KOPT-K1 (cell line): ENCODE measurements around the gene HIVEP3.

Experiments used
- H3K27ac ChIP-seq: fragments of 200-600 bp; sonication (generic); 2 replicates; pipeline ENCODE4 v1.5.1; 2016; ENCODE audit warnings: antibody characterized with exemption, mild to moderate bottlenecking, low read depth, low read length; ENCODE audit not compliant: poor library complexity, severe bottlenecking
- H3K36me3 ChIP-seq: fragments of 200-600 bp; sonication (generic); 2 replicates; pipeline ENCODE4 v1.5.1; 2017; ENCODE audit warnings: antibody characterized with exemption, mild to moderate bottlenecking, low read length, moderate library complexity; ENCODE audit not compliant: insufficient read depth
- H3K9me3 ChIP-seq: fragments of 200-600 bp; sonication (generic); 2 replicates; pipeline ENCODE4 v1.5.1; 2017; ENCODE audit warnings: antibody characterized with exemption, low read length, mild to moderate bottlenecking; ENCODE audit not compliant: insufficient read depth, poor library complexity, severe bottlenecking

Gene HIVEP3

DNA sequence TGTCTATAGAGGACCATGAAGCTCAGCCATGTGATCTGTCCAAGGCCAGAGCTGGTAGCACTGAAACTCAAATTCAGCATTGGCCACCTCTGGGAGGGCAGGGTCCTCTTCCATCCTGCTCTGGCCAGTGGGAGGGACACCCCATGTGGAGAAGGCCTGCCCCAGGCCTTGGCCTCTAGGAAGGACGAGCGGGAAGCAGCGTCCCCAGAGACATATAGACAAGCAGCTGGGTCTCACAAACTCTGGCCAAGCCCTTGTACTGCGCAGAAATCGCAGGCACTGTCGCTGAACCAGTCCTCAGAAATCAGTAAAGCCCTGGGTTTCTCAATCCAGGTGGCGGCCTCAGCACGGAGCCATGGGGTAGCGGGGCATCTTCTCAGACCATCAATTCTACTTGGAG lies 180.7 kb downstream of the HIVEP3 start:
- H3K9me3 ChIP-seq = no peaks in the 10 kb centered on the region
- H3K36me3 ChIP-seq = 0 out of 2 replicates have a peak, but pooled peaks cover 3% of the 10 kb centered on the region
- no peak overlapping the region for H3K27ac ChIP-seq

DNA sequence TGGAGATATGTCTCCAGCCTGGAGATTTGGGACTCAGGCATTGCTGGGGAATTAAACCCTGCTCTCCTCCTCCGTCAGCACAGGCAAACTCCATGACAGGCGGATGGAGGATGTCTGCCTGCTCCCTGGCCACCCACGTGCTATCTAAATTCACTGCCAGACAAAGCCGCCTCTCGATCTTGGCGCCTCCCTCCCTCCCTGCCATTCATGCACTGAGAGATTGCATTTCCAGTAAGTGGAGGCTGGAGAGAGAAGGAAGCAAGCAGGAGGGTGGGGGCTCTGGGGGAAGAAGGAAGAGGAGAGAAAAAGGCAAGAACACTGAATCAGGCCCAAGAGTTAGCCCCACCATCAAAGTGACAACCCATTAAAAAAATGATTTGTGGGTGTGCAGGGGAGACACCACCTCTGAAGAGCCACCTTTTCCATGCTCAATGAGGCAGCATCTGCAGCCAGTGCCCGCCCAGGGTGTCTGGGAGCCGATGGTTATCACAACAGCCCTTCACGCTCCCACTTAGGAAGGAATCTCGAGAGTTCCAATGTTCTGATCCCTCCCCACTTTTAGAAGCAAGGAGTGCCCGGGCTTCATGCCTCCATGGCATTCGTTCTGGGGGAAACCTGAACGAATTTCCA lies 183.0 kb downstream of the HIVEP3 start:
- no peak overlapping the region for H3K27ac ChIP-seq
- H3K9me3 ChIP-seq = no peaks in the 10 kb centered on the region
- 0 out of 2 replicates have a peak, but pooled peaks cover 3% of the 10 kb centered on the region for H3K36me3 ChIP-seq

DNA sequence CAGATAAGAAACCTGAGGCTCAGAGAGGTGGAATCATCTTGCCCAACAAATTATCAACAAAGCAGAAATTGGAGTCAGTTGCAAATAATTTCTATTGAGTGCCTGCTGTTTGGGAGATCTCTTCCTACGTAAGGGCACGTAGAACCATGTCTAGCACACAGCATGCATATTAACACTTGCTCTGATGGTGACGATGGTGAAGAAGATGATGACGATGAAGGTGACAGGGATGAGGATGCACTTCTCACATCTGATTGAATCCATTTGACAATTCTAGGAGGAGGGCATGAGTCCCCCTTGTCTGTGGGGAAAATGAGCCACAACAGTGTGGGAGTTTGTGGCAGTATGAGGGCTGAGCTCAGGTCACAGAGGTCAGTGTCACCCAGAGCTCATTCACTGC lies 183.6 kb downstream of the HIVEP3 start:
- no peak overlapping the region for H3K27ac ChIP-seq
- no peaks in the 10 kb centered on the region for H3K9me3 ChIP-seq
- H3K36me3 ChIP-seq = 0 out of 2 replicates have a peak, but pooled peaks cover 3% of the 10 kb centered on the region

DNA sequence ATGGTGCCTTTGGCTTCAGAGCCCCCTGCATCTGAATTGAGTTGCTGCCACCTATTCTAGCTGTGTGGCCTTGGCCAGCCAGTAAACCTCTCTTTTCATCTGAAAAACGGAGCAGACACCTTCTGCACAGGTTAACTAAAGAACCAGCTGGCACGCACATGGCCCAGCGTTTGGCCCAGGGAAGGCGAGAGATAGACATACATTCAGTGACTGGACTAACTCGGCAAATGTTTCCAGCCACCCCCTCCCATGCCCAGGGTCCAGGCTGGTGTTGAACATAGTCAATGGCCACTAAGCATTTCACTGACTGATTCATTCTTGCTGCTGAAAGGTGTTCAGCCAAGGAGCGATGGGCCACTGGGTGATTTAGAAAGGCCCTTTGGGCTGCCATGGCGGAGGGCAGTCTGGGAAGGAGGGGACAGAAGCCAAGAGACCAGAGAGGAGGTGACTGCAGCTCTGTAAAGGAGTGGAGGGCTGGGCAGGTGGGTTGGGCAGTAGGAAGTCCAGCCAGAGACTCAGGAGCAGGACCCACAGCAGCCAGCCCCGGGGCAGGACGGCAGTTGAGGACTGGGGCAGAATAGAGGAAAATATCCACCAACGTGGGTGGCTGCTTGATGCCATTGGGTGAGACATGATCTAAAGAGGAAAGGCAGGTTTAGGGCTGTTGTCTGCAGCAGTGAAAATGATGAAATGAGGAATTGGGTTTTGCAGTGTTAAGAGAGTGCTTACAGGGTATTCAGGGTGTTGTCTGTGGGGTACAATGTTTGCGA lies 184.3 kb downstream of the HIVEP3 start:
- Histone ChIP-seq H3K27ac (no peak overlapping the region), H3K9me3 (no peaks in the 10 kb centered on the region), H3K36me3 (0 out of 2 replicates have a peak, but pooled peaks cover 3% of the 10 kb centered on the region)

DNA sequence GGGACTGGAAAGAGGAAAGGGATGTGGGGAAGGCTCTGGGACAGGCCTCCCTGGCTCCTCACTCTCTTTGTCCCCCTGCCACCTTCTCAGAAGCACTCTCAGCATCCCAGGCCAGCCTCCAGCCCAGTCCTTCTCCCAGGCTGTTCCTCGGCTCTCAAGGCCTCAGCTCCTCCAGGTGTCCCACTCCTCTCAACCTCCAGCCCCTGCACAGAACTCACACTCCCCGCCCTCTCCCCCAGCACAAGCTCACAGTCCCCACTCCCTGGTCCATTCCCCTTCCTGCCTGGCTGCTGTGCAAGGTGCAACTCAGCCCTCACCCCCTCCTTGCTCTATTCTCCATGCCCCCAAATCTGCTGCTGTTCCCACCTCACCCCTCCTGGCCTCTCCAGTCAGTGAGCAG lies 185.0 kb downstream of the HIVEP3 start:
- Histone ChIP-seq H3K36me3 (0 out of 2 replicates have a peak, but pooled peaks cover 3% of the 10 kb centered on the region), H3K27ac (no peak overlapping the region), H3K9me3 (no peaks in the 10 kb centered on the region)

DNA sequence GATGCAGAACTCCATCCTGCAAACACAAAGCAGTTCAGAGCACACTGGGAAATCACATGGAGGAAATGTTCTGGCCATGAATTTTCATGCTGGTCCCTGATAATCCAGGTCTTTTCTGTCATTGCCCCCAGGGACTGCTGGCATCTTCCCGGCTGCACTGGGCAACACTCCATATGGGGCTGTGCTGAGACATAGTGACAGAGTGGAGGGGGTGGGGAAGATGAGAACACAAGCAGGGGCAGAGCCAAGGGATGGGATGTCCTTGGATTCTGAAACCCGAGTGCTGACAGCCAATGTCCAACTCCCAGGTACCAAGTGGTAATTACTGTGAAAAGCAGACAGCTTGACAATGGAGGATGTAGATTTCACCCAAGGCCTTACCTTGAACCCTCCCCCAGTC lies 185.7 kb downstream of the HIVEP3 start:
- Histone ChIP-seq H3K9me3 (no peaks in the 10 kb centered on the region), H3K27ac (no peak overlapping the region), H3K36me3 (0 out of 2 replicates have a peak, but pooled peaks cover 2% of the 10 kb centered on the region)

DNA sequence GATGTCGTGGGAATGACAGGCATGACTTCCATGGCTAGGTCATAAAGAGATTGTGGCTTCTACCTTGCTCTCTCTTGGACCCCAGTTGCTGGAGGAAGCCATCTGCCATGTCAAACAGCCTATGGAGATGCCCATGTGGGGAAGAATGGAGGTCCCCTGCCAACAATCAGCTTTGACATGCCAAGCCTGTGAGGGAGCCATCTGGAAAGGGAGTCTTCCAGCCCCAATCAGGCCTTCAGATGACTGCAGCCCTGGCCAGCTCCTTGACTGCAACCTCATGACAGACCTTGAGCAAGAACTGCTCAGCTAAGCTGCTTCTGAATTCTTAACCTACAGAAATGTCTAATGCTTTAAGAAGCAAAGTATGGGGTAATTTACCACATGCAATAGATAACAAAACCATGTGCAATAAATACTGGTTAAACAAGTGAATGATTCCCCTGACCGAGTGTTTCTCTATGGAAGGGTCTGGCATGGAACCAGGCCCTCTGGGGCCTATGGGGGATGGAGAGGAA lies 187.1 kb downstream of the HIVEP3 start:
- no peak overlapping the region for H3K27ac ChIP-seq
- no peaks in the 10 kb centered on the region for H3K36me3 ChIP-seq
- no peaks in the 10 kb centered on the region for H3K9me3 ChIP-seq

DNA sequence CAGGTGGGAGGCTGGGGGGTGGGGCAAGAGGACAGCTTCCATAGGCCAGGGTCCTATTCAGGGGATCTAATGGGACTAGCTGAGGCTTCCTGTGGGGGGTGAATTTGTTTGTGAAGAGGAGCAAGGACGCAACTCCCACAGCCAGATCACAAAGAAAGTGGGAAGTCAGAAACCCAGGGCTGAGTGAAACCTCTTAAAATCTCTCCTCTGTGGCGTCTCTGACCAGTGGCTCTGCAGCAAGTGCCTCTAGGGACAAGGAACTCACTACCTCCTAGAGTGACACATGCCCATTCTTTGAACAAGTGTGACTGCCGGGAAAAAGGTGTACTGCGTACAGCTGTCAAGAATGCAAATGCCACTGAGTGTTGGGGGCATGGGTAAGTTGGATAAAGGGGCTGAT lies 187.9 kb downstream of the HIVEP3 start:
- Histone ChIP-seq H3K27ac (no peak overlapping the region), H3K36me3 (no peaks in the 10 kb centered on the region), H3K9me3 (no peaks in the 10 kb centered on the region)

DNA sequence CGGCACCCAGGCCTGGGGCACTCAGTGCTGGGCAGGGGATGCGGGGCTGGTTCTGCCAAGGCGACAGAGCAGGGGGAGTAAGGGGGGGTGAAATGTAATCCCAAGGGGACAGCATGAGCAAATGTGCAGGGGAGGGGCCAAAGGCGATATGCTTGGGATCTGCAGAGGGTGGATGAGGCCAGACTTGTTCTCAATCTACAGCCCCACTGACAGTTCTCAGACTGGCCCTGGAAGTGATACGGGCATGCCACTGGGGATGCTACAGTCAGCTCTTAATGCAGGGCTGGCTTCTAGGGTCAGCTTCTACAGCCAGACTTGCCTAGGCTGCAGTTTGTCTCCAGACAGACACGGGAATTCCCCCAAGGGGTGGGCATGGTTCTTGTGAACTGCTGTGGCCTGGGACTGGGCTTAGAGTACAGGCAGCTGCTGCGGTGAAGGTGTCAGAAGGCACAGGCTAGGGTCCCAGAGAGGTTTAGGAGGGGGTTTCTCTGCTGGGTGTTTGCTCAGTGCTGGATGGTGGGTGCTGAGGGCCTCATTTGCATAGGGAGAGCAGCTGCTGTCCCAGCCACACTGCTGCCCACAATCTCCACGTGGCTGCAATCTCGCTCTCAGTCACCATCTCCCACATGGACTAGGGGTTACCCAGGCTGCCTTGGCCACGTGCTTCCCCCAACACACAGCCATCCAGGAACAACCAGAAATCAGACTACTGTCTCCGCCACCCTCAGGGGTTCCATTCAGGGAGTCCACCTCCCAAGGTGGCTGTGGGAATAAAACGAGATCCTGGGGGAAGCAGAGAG lies 190.1 kb downstream of the HIVEP3 start:
- Histone ChIP-seq H3K36me3 (no peaks in the 10 kb centered on the region), H3K27ac (peak overlapping the region; percentile 63)

DNA sequence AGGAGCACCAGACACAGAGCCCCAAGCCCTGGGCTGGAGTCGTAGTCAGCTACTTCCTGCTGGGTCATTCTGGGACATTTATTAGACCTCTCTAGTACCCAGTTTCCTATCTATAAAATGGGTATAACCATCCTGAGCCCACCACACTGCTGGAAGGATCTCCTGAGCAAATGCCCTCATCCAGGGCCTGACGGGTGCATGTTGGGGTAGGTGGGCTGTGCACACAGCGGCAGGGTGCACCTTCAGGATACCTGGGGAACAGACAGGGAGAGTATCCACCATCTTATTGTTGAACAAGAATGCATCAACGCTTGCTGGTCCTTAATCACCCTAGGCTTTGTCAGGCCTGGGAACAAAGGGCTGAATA lies 191.0 kb downstream of the HIVEP3 start:
- no peaks in the 10 kb centered on the region for H3K9me3 ChIP-seq
- peak overlapping the region; percentile 63 for H3K27ac ChIP-seq
- no peaks in the 10 kb centered on the region for H3K36me3 ChIP-seq

More for the DNA sequence above, 190.1 kb downstream of the HIVEP3 start:
- H3K9me3 ChIP-seq = no peaks in the 10 kb centered on the region

DNA sequence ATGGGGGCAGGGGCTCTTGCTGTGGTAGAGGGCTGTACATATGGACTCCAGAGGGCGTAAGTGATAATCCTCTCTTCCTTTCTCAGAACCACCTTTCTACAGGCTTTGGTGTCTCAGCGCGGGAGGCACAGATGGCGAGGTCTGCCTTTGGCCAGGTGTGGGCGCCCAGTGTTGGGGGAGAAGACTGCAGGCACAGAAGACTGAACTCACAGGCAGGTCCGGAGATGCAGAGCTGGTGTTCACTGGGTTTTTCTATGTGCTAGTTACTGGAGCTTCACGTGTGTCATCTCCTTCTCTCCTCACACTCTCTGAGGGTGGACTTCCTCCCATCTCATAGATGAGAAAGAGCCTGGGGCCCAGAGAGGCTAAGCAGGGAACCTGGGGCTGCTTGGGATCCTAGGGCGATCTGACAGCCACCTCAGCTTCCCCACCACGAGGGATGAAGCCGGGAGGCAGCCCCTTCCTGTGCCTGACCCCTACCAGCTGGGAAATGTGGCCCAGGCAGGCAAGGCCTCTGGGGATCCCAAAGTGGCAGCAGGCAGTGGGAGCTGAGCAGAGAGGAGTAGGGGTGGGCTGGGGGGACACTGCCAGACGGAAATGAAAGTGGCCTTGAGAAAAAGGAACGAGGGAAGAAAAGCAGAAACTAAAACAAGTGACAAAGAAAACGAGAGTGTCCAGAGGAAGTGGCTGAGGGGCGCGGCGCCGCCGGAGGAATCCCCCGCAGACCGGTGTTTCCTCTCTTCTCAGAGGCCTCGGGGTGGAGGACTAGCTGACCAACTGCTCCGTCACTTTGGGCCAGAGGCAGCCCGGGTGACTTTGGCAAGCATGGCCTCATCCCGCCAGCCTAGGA lies 191.6 kb downstream of the HIVEP3 start:
- Histone ChIP-seq H3K9me3 (no peaks in the 10 kb centered on the region), H3K27ac (peak overlapping the region; percentile 63), H3K36me3 (no peaks in the 10 kb centered on the region)

DNA sequence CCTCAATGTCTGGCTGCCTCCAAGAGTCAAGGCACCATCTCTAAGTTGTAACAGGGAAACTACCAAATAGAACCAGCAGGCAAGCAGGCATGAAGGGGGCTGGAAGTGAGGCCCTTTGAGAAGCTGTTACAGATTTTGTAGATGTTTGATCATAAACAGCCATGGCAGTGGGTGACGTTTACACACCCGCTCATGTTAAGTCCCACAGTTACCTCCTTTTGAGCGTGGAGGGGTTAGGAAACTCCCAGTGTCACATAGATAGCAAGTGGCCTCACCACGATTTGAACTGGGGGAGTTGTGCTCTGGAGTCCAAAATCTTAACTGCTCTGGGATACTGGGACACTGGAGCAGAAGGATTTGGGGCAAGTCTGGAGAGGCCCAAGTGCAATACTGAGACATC lies 192.4 kb downstream of the HIVEP3 start:
- H3K9me3 ChIP-seq = no peaks in the 10 kb centered on the region
- peak overlapping the region; percentile 63 for H3K27ac ChIP-seq
- H3K36me3 ChIP-seq = no peaks in the 10 kb centered on the region

DNA sequence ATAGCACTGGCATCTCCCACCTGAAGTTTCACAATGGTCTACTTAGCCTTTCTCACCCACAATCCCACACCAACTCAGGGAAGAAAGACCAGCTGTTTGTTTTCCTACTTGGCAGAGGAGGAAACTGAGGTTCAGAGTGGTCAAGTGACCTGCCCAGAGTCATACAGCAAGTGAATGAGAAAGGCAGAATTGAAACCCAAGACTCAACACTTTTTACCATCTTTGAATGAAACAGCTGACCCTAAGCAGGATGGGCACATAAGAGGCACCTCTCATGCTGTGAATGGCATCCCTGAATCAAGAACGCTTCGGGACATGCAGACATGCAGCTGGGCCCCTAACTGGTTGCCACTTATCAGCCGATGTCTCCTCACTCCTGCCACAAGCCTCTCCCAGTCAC lies 193.8 kb downstream of the HIVEP3 start:
- Histone ChIP-seq H3K27ac (no peak overlapping the region), H3K9me3 (no peaks in the 10 kb centered on the region), H3K36me3 (no peaks in the 10 kb centered on the region)

DNA sequence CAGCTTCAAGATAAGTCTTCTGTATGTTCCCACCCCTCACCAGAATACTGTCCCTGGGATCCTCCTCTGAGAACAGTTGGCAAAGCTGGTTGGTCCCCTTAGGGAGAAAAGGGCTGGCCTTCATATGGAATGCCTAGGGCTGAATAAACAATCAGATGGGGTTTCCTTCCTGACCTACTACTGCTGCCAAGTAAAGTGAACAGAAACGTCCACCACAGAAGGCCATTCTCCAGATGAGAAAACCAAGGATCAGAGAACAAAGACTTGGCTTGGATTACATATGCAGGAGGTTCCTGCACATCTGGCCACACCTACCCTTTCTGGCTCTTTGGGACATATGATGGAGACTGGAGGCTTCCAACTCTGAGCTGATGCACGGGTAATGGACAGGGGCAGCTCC lies 194.5 kb downstream of the HIVEP3 start:
- H3K27ac ChIP-seq = no peak overlapping the region
- H3K9me3 ChIP-seq = no peaks in the 10 kb centered on the region
- no peaks in the 10 kb centered on the region for H3K36me3 ChIP-seq
